B cell (primary cell): ENCODE measurements around the gene SLC39A11. TPM values are rescaled to one million over a fixed set of nuclear protein-coding genes. Genes with fewer than 3 reads are reported as not detected.

Experiments used
- ATAC-seq: fragments of 200-7000 bp; cut with Tn5 transposase; one replicate; pipeline ENCODE4 v1.10.0; 2021; ENCODE audit warnings: low read depth, mild to moderate bottlenecking, moderate number of reproducible peaks, moderate library complexity
- CTCF ChIA-PET: fragments of 350-600 bp; sonication (Branson Sonifier 250); formaldehyde crosslinking; loops from one replicate; lab custom pipeline; 2021; ENCODE audit warnings: antibody characterized with exemption, inconsistent platforms; lab: Charles Lee
- POLR2A ChIA-PET: fragments of 350-600 bp; sonication (Branson Sonifier 250); formaldehyde crosslinking; loops from one replicate; lab custom pipeline; 2021; ENCODE audit warnings: antibody characterized with exemption; lab: Charles Lee
- DNase-seq: peaks from one replicate; pipeline ENCODE4 v3.0.0; 2013
- H2AFZ ChIP-seq: 2 replicates; pipeline ENCODE4 v1.6.1; 2012; ENCODE audit warnings: mild to moderate bottlenecking, low read depth, low read length; ENCODE audit not compliant: insufficient read depth, poor library complexity, severe bottlenecking
- H3K27ac ChIP-seq, 2 donors: 1 replicate in 1 of 2; 2 replicates in 1 of 2; pipeline ENCODE4 v1.5.1; 2012 to 2013; ENCODE audit warnings: low read length in 2 of 2, mild to moderate bottlenecking in 2 of 2, moderate library complexity in 1 of 2
- H3K27me3 ChIP-seq, 4 experiments: fragments of 200-600 bp in 1 of 4; sonication (generic) in 1 of 4; replicated peaks in 1 of 4; 1 replicate in 2 of 4; 2 replicates in 2 of 4; pipeline versions ENCODE4 v1.6.1 to v1.7.0; 2013 to 2016; ENCODE audit warnings: low read length in 3 of 4, mild to moderate bottlenecking in 2 of 4, mixed read lengths in 1 of 4, moderate library complexity in 1 of 4; ENCODE audit not compliant: insufficient read depth in 4 of 4, control insufficient read depth in 3 of 4; ENCODE audit errors: control extremely low read depth in 1 of 4
- H3K36me3 ChIP-seq, 2 experiments: replicated peaks in 1 of 2; 1 replicate in 1 of 2; 2 replicates in 1 of 2; pipeline versions ENCODE4 v1.6.1 to v1.7.1; 2013; ENCODE audit warnings: low read length in 1 of 2; ENCODE audit not compliant: insufficient read depth in 2 of 2, control insufficient read depth in 1 of 2; ENCODE audit errors: control extremely low read depth in 1 of 2, extremely low read depth in 1 of 2
- H3K4me1 ChIP-seq, 2 donors: fragments of 200-600 bp in 1 of 2; sonication (generic) in 1 of 2; 1 replicate in 1 of 2; 2 replicates in 1 of 2; pipeline versions ENCODE4 v1.5.1 to v1.6.1; 2013 to 2017; ENCODE audit warnings: low read length in 2 of 2; ENCODE audit not compliant: control insufficient read depth in 2 of 2, insufficient read depth in 2 of 2
- H3K4me2 ChIP-seq: replicated peaks from 2 replicates; pipeline ENCODE3; 2012; ENCODE audit warnings: mild to moderate bottlenecking, low read depth, low read length; ENCODE audit not compliant: poor library complexity, severe bottlenecking
- H3K4me3 ChIP-seq, 5 experiments: fragments of 200-600 bp in 1 of 5; sonication (generic) in 1 of 5; 1 replicate in 3 of 5; 2 replicates in 2 of 5; pipeline versions ENCODE4 v1.5.1 to v1.7.0; 2011 to 2016; ENCODE audit warnings: low read length in 4 of 5, mild to moderate bottlenecking in 4 of 5, low read depth in 2 of 5, control low read depth in 1 of 5, moderate library complexity in 1 of 5; ENCODE audit not compliant: insufficient read depth in 1 of 5; ENCODE audit errors: control extremely low read depth in 1 of 5, extremely low read depth in 1 of 5
- H3K79me2 ChIP-seq: fragments of 200-600 bp; sonication (generic); one replicate; pipeline ENCODE4 v1.6.0; 2016; ENCODE audit warnings: low read length; ENCODE audit not compliant: control insufficient read depth, insufficient read depth
- H3K9ac ChIP-seq: fragments of 200-600 bp; sonication (generic); 2 replicates; pipeline ENCODE4 v1.6.1; 2017; ENCODE audit warnings: mild to moderate bottlenecking, low read length, moderate library complexity
- H3K9me3 ChIP-seq, 3 donors: one replicate each; pipeline versions ENCODE4 v1.6.1 to v1.7.1; 2013; ENCODE audit warnings: low read length in 2 of 3; ENCODE audit not compliant: control insufficient read depth in 2 of 3, insufficient read depth in 1 of 3; ENCODE audit errors: control extremely low read depth in 1 of 3
- H4K20me1 ChIP-seq: 2 replicates; pipeline ENCODE4 v1.6.0; 2012; ENCODE audit warnings: mild to moderate bottlenecking, low read length; ENCODE audit not compliant: insufficient read depth, control insufficient read depth, poor library complexity, severe bottlenecking
- H3K27ac Mint-ChIP-seq: one replicate; pipeline ENCODE4 v1.8.0; 2021; ENCODE audit warnings: mixed read lengths
- H3K27me3 Mint-ChIP-seq: one replicate; pipeline ENCODE4 v1.8.0; 2021; ENCODE audit warnings: mixed read lengths
- H3K4me1 Mint-ChIP-seq: one replicate; pipeline ENCODE4 v1.8.0; 2021; ENCODE audit warnings: mixed read lengths
- H3K4me3 Mint-ChIP-seq: one replicate; pipeline ENCODE4 v1.8.0; 2021; ENCODE audit warnings: mixed read lengths
- H3K9me3 Mint-ChIP-seq: one replicate; pipeline ENCODE4 v1.8.0; 2022; ENCODE audit warnings: mixed read lengths; ENCODE audit not compliant: insufficient read depth
- EZH2 ChIP-seq: IDR thresholded peaks from 2 replicates; pipeline ENCODE4 v1.6.1; 2012; ENCODE audit warnings: borderline replicate concordance, low read depth, mild to moderate bottlenecking, moderate library complexity, low read length; ENCODE audit not compliant: insufficient read depth, poor library complexity, severe bottlenecking
- WGBS: methylation state at CpG from one replicate; pipeline ENCODE4 v1.1.5; 2013; ENCODE audit warnings: missing lambda C conversion rate; ENCODE audit not compliant: insufficient coverage; 5-methylcytosine and 5-hydroxymethylcytosine counted together
- intact Hi-C: fragments of 100-400 bp; cut with micrococcal nuclease; formaldehyde crosslinking; loops from one replicate; pipeline ENCODE4 v1.10.0; 2022
- polyA plus RNA-seq: library from polyadenylated mRNA; depleted of rRNA; stranded (reverse); fragments of >200 nt; gene quantifications from 2 replicates; pipeline ENCODE4 v1.2.3, GENCODE V29; 2012
- total RNA-seq, 2 donors: library from RNA; stranded (reverse); fragments of 120-200 nt in 1 of 2; gene quantifications; 1 replicate in 1 of 2; 2 replicates in 1 of 2; pipeline versions ENCODE4 v1.2.3 to v1.2.4, GENCODE V29; 2013 to 2022
- TF ChIP-seq, protein P1 (sequence below): fragments of 200-600 bp; IDR thresholded peaks from one replicate; pipeline ENCODE4 v1.8.0; 2022; ENCODE audit warnings: antibody characterized with exemption, mild to moderate bottlenecking

The SLC39A11 gene
- total and polyA plus RNA-seq, 2 donors (not counting 1 experiment from before 2014, with no cell fraction given): 6.9 to 39.6 TPM

DNA sequence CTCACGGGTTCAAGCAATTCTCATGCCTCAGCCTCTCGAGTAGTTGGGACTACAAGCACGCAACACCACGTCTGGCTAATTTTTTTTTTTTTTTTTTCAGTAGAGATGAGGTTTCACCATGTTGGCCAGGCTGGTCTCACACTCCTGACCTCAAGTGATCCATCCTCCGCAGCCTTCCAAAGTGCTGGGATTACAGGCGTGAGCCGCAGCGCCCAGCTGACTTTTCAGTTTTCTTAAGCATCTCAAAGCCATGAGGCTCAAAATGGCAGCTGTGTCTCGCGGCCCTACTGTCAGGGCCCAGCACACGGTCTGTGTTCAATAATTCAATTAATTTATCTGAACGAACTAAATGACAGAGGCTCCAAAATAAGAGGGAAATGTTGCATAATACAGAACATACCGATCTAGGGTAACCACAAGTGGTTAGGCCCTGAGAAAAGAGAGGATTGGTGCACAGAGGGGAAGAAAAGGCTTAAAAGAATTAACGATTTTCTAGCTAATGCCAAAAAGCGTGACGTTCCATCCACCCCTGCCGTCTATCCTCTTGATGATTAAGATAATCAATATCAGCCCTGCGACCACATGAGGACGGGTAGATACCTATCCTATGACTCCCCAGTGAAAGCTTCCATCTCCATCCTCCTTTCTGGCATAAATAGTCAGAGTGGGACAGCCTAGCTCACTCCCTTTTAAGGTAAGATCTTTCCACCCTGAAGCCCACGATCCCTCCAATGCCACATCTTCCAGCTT is 136.9 kb downstream of the SLC39A11 start:
- Mint-ChIP-seq H3K27me3 (no peaks in the 10 kb centered on the region), H3K9me3 (no peaks in the 10 kb centered on the region), H3K4me3 (no peak overlapping the region), H3K4me1 (peaks cover 2% of the 10 kb centered on the region), H3K27ac (no peak overlapping the region)
- no peaks in the 10 kb centered on the region for H3K36me3 ChIP-seq
- ChIA-PET CTCF (interaction anchor here (0.7 kb wide), 2 partner anchors 10 to 1577 kb away, joined by 3 to 5 read pairs; no protein-coding TSS in a partner anchor), POLR2A (no interaction called here)
- H3K79me2 ChIP-seq: peaks cover 6% of the 10 kb centered on the region
- H4K20me1 ChIP-seq: no peaks in the 10 kb centered on the region
- no peak overlapping the region for H3K4me2 ChIP-seq
- no peaks in the 10 kb centered on the region for H3K4me1 ChIP-seq
- intact Hi-C loops: no loop called here
- 96% methylated on average over 16 of the region's 20 CpGs for WGBS
- no peak for TF ChIP-seq EZH2
- TF ChIP-seq, protein P1, sequence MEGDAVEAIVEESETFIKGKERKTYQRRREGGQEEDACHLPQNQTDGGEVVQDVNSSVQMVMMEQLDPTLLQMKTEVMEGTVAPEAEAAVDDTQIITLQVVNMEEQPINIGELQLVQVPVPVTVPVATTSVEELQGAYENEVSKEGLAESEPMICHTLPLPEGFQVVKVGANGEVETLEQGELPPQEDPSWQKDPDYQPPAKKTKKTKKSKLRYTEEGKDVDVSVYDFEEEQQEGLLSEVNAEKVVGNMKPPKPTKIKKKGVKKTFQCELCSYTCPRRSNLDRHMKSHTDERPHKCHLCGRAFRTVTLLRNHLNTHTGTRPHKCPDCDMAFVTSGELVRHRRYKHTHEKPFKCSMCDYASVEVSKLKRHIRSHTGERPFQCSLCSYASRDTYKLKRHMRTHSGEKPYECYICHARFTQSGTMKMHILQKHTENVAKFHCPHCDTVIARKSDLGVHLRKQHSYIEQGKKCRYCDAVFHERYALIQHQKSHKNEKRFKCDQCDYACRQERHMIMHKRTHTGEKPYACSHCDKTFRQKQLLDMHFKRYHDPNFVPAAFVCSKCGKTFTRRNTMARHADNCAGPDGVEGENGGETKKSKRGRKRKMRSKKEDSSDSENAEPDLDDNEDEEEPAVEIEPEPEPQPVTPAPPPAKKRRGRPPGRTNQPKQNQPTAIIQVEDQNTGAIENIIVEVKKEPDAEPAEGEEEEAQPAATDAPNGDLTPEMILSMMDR: no peak
- no peak overlapping the region for H3K9ac ChIP-seq
- H3K9me3 ChIP-seq: no peaks in the 10 kb centered on the region
- ATAC-seq (no peak), DNase-seq (no peak)
- no peak overlapping the region for H2AFZ ChIP-seq
- no peak overlapping the region for H3K27ac ChIP-seq
- no peaks in the 10 kb centered on the region for H3K27me3 ChIP-seq
- no peak overlapping the region for H3K4me3 ChIP-seq

DNA sequence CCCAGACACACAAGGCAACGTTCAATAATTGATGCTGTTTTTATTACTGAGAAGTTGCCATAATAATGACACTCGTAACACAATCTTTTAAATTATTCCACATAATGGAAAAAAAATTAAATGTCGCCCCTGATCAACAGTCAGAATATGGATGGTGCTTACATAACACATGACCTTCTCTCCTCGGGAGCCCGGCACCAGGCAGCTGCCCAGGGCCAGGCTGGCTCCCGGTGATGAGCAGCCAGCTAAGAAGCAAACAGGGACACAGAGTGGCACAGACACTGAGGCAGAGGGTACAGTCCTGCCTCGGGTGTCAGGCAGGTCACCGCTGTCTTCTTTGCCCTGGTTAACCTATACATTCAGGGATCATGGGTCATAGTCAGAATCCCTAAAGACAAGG is 137.9 kb downstream of the SLC39A11 start:
- CTCF ChIA-PET: interaction anchor here (0.7 kb wide), 1 partner anchor 11 kb away, joined by 3 read pairs; no protein-coding TSS in a partner anchor
- no peaks in the 10 kb centered on the region for H4K20me1 ChIP-seq
- no peak overlapping the region for H2AFZ ChIP-seq
- Mint-ChIP-seq H3K9me3 (no peaks in the 10 kb centered on the region), H3K4me3 (no peak overlapping the region), H3K27me3 (no peaks in the 10 kb centered on the region), H3K27ac (no peak overlapping the region), H3K4me1 (peaks cover 2% of the 10 kb centered on the region)
- no peak overlapping the region for H3K27ac ChIP-seq
- no peaks in the 10 kb centered on the region for H3K27me3 ChIP-seq
- H3K79me2 ChIP-seq: peaks cover 6% of the 10 kb centered on the region
- no peak overlapping the region for H3K4me3 ChIP-seq
- DNase-seq (no peak), ATAC-seq (no peak)
- 100% methylated on average over 6 of the region's 8 CpGs for WGBS
- H3K9ac ChIP-seq: no peak overlapping the region
- intact Hi-C loops: no loop called here
- POLR2A ChIA-PET: no interaction called here
- no peak for TF ChIP-seq EZH2
- TF ChIP-seq, protein P1: no peak
- H3K9me3 ChIP-seq: no peaks in the 10 kb centered on the region
- H3K4me2 ChIP-seq: no peak overlapping the region
- H3K36me3 ChIP-seq: no peaks in the 10 kb centered on the region
- no peaks in the 10 kb centered on the region for H3K4me1 ChIP-seq
